HG03520 (cell line): ENCODE measurements around the gene ACSF3.

Experiments used
- ATAC-seq: cut with Tn5 transposase; IDR thresholded peaks from one replicate; pipeline ENCODE4 v1.9.1; 2021; ENCODE audit warnings: mild to moderate bottlenecking, moderate library complexity; ENCODE audit not compliant: unreplicated experiment

The ACSF3 gene

GRCh38 chr16:89106533-89107202 is 13.0 kb downstream of the ACSF3 start:
- no peak for ATAC-seq

GRCh38 chr16:89107203-89107582 is 13.5 kb downstream of the ACSF3 start:
- ATAC-seq, result no peak

- no peak for ATAC-seq
Measured at GRCh38 chr16:89108416-89108815, 14.8 kb downstream of the ACSF3 start.

- ATAC-seq, result no peak
Measured at GRCh38 chr16:89110641-89111040, 17.0 kb downstream of the ACSF3 start.

DNA sequence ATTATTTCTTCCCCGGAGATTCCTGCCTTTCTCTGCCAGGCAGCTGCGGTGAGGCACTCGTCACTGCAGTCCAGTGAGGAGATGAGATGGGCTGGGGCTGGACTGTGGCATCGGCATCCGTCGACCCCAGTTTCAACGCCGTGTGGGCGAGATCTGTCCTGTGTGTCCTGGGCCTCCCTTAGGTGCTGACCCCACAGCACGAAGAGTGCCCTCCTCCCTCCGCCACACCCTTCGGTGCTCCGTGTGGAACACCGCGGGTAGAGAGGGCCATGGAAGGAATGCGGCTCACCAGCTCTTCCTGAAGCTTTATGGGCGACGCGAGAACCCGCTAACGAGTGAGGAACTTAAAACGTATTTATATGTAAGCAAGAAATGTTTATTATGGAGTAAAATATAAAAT is 17.6 kb downstream of the ACSF3 start:
- no peak for ATAC-seq

- ATAC-seq, result no peak
Measured at GRCh38 chr16:89112377-89113151, 18.9 kb downstream of the ACSF3 start.

DNA sequence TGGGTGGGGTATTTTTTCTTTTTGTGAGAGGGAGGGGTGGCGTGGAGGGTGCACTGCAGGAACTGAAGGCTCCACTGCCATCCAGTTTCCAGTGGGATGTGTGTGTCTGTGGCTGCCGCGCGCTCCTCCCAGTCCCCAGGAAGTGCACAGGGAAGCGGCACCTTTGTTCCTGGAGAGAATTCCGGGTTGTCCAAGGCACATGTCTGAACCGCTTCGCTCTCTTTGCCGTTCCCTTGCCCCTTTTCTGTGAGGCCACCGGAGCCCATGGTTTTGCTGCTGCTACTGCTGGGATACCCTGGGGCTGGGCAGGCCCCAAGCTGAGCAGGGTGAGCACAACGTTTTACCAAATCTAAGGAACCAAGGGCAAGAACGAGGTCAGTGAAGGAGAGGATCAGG is 19.5 kb downstream of the ACSF3 start:
- no peak for ATAC-seq

- ATAC-seq, result no peak
Measured at GRCh38 chr16:89113661-89114060, 20.0 kb downstream of the ACSF3 start.

DNA sequence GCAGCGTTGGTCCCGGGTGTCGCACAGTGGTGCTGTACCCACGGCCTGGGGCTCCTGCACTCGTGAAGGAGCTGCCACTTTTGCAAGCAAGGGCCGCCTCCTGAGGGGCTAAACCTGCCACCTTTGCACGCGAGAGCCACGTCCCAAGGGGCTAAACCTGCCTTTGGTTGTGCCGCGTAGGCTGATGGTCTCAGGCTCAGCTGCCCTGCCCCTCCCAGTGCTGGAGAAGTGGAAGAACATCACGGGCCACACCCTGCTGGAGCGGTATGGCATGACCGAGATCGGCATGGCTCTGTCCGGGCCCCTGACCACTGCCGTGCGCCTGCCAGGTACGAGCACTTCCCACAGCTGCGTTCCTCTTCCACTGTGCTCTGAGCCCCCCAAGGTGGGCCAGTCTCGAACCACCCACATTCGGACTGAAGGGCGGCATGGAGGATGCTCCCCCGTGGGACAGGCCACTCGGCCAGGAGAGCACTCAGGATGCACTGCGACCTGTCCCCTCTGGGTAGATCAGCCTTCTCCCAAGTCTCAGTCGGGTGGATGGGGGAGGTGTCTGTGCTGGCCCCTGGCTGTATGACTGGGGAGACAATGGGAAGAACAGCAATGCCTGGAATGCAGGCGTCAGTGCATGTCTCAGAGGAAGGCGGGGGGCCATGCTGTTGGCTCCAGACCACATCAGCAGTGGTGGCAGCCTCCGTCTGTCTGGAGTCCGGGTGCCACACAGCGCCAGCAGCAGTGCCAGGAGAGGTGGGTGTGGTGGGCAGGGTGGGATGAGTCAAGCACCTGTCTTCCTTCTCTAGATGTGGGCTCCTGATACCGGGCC is 20.7 kb downstream of the ACSF3 start:
- no peak for ATAC-seq

- ATAC-seq, result peak; percentile 59
Measured at GRCh38 chr16:89115216-89115861, 21.7 kb downstream of the ACSF3 start.

DNA sequence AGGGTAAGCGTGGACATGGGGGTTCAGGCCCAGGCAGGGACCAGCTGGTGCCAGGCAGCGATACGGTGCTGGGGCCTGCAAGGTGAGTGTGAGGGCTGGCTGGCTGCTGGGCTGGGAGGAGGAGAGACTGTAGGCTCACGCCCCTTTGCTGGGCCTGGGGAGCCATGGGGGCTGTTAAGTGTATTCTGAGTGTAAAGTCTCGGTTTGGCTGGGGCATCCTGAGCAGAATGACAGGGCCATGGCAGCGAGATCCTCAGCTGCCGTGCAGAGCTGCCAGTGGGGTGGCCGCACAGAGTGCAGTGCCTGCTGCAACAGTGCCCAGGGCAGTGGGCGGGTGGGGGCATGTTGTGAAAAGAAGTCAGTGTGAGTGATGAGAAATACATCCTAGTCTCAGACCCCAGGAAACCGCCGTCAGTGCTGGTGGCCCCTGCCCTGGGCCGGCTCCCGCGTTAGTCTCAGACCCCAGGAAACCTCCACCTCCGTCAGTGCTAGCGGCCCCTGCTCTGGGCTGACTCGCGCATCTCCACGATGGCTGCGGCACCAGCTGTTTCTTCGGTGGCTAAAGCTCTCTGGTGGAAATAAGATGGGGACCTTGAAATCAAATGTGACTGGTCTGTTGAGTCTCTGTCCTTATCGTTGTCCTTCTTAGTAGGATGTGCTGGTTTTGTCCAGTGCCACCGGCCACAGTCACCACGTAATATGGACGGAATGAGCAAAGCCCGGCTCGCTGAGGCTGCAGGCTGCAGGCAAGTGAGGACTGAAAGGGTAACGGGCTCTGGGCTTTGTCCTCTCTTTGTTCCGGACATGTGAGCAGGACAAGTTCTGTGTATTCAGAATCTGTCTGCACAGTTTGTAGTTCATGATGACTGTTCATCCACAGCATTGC is 22.9 kb downstream of the ACSF3 start:
- no peak for ATAC-seq

DNA sequence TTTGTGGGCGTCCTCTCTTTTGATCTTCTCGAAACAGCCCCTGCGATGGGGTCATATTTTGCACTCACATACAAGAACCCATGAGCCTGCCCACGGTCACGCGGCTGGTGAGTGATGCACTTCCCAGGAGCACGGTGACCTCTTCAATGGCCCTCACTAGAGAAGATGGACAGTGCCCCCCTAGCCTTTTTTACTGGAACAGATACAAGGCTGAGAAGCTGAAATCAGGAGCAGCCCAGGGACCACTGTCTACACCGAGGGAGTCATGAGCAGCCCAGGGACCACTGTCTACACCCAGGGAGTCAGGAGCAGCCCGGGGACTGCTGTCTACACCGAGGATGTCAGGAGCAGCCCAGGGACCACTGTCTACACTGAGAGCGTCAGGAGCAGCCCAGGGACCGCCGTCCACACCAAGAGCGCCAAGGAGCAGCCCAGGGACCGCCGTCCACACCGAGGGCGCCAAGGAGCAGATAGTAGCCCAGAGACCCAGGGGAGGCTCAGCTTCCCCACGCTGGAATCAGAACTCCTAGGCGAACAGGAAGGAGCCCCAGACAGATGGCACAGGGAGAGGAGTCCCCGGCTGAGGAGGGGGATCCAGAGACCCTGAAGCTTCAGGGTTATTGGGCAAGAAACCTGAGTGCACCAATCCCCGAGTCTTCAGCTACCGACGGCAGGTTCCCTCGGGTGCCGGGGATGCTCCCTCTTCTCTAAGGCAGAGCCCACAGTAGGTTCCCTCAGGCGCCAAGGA is 23.7 kb downstream of the ACSF3 start:
- ATAC-seq, result no peak

DNA sequence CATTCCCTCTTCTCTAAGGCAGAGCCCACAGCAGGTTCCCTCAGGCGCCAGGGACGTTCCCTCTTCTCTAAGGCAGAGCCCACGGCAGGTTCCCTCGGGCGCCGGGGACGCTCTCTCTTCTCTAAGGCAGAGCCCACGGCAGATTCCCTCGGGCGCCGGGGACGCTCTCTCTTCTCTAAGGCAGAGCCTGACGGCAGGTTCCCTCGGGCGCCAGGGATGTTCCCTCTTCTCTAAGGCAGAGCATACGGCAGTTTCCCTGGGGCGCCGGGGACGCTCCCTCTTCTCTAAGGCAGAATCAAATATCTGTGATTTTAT is 24.3 kb downstream of the ACSF3 start:
- no peak for ATAC-seq

DNA sequence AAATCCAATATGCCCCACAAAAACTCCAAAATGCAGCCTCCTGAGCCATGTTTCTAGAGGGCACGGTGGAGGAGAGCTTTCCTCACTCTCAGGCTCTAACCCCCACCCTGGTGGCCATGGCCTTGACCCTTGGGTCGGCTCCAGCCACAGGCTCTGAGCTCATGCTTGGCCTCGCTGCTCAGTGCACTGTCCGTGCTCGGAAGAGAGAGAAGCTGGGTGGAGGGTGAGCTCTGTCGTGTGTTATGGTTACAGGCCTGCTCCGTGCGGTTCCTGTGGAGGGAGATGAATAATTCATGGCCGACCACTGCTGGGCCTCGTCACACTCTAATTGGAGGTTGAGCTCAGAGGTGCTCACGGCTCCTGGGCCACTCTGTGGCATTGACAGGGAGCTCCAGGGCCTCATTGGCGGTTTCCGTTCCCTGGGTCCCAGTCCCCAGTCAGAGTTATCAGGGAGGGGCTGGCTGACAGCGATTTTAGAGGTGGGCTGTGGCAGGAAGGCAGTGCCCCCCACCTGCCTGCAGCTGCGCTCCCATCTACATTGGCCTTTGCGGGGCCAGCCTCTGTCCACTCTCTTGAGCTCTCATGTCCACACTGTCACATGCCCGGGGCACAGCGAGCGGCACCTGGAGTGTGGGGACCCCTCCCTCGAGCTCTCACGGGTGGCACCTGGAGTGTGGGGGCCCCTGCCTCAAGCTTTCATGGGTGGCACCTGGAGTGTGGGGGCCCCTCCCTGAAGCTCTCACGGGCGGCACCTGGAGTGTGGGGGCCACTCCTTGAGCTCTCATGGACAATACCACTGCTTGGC is 24.9 kb downstream of the ACSF3 start:
- ATAC-seq, result no peak

DNA sequence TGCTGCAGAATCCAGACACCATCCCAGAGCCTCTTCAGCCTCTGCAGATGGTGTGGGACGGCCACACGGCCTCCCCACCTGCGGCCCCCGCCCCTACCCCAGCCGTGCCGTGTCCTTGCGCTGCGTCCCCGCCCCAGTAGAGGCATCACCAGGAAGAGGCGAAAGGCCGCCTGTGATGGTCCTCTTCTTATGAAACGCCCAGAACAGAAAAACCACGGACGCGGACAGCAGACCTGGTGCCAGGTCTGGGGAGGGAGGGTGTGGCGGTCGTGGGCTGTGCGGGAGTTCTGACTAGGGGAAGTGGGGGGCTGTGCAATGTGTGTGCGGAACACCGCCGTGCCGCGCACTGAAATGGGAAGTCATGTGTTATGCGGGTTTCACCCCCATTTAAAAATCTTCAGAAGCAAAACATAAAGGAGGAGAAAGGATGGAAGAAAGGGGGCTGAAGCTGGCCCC is 25.5 kb downstream of the ACSF3 start:
- ATAC-seq, result no peak

DNA sequence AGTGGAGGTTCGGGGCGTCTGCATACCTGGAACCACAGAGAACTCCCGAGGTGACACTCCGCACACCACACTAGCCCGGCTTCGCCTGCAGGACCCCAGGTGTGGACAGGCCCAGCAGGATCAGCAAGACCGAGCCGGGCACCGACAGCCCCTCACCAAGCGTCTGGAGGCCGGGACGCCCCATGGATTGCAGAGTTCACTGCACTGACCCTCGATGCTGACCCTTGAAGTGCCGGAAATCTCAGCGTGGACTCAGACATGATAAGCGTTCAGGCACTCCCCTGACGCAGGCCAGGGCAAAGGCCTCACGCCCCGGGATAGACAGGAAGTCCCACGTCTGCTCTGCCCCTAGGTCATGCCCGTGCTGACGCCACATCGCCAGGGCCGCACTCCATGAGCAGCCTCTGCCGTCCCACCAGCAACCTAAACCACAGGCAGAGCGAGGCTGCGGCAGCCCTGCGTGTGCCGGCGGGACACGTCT is 26.0 kb downstream of the ACSF3 start:
- ATAC-seq, result no peak

DNA sequence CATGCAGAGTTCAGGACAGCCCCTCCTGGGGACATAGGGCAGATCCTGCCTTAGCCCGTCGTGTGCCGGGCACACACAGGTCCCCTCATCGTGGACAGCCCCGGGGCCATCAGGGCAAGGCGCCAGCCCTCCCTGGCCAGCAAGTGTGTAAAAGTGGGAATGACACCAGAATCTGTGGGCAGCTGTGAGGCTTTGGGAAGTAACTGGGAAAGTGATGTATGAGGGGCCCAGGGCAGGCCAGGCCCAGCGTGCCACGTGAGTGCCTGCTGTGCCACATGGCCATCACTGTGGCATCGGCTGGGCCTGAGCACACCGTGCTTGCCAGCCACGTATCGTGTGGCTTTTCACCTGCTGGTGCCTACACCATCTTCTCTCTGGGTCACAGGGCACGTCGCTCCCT is 26.6 kb downstream of the ACSF3 start:
- ATAC-seq, result no peak

GRCh38 chr16:89120921-89121351 is 27.3 kb downstream of the ACSF3 start:
- ATAC-seq, result no peak
